IPS-18a (cell line): ENCODE data around the gene FOXP3.

Source experiments
- H3K27ac ChIP-seq: one replicate; pipeline ENCODE4 v1.5.1; 2013; ENCODE audit warnings: low read length
- H3K27me3 ChIP-seq: one replicate; pipeline ENCODE4 v1.6.1; 2013; ENCODE audit warnings: mild to moderate bottlenecking, low read length; ENCODE audit not compliant: control insufficient read depth, insufficient read depth
- H3K36me3 ChIP-seq: one replicate; pipeline ENCODE4 v1.6.1; 2013; ENCODE audit warnings: low read depth, low read length; ENCODE audit not compliant: control insufficient read depth
- H3K4me1 ChIP-seq: one replicate; pipeline ENCODE4 v1.6.1; 2013; ENCODE audit warnings: low read depth, low read length; ENCODE audit not compliant: control insufficient read depth
- H3K4me3 ChIP-seq: one replicate; pipeline ENCODE4 v1.5.1; 2013; ENCODE audit warnings: low read length
- H3K9ac ChIP-seq: one replicate; pipeline ENCODE4 v1.6.1; 2013; ENCODE audit warnings: mild to moderate bottlenecking, low read length, moderate library complexity
- H3K9me3 ChIP-seq: one replicate; pipeline ENCODE4 v1.6.1; 2013; ENCODE audit warnings: low read depth, low read length; ENCODE audit not compliant: control insufficient read depth

Gene FOXP3

DNA sequence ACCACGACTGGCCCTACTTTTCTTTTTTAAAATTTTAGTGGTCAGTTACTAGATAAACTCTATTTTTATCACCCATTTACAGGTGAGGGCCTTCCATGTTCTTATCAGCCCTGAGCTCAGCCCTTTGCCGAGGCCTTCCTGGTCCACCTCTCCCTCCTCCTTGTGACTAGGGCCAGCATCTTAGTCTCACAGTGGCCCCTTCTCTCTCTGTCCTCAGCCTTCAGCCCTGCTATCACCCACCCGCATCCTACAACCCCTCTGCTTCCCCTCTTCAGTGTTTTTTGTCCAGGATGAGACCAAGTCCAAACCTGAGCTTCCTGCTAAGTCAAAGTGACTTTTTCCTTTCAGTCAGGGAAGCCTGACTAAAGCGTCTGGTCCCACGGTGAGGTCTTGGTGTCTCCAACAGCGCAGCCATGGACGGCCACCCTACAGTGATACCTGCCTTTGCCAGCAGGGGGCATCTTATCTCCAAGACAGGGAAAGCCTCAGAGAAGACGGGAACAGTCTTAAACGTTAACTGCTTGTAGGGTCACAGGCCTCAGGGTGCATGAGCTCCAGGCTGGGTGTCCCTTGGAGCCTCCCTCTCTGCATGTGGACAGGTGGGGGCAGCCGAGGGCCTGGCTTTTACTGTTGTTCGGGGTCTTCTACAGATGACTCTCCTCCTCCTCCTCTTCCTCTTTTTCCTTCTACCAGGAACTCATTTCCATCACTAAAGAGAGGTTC is 27.3 kb upstream of the FOXP3 start:
- peaks cover 7% of the 10 kb centered on the region for H3K9me3 ChIP-seq
- H3K4me1 ChIP-seq, result no peaks in the 10 kb centered on the region
- H3K27ac ChIP-seq, result no peak overlapping the region
- no peaks in the 10 kb centered on the region for H3K27me3 ChIP-seq
- H3K4me3 ChIP-seq, result no peak overlapping the region
- no peak overlapping the region for H3K9ac ChIP-seq
- no peaks in the 10 kb centered on the region for H3K36me3 ChIP-seq

- Histone ChIP-seq H3K4me3 (no peak overlapping the region), H3K27me3 (no peaks in the 10 kb centered on the region), H3K9me3 (peaks cover 7% of the 10 kb centered on the region), H3K27ac (no peak overlapping the region), H3K36me3 (no peaks in the 10 kb centered on the region), H3K9ac (no peak overlapping the region), H3K4me1 (no peaks in the 10 kb centered on the region)
Observed at GRCh38 chrX:49290215-49290614, 25.7 kb upstream of the FOXP3 start.

DNA sequence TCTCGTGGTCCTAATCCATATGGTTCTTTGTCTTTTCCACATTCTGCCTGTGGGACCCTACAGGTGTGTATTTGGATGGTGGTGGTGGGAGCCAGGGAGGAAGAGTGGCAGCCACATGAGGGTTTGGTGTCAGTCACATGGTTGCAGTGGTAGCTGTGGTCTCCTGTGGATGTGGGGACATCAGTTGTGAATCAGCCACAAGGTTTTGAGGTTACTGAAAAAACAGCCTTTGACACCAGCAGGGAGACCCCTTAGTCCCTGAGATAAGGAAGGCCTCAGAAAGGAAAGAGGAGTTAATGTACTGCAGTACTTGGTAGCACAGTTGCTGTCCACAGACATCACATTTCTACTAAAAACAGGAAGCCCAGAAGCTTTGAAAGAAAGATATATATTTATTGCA is 23.2 kb upstream of the FOXP3 start:
- no peak overlapping the region for H3K4me3 ChIP-seq
- no peaks in the 10 kb centered on the region for H3K27me3 ChIP-seq
- H3K9ac ChIP-seq, result no peak overlapping the region
- no peak overlapping the region for H3K27ac ChIP-seq
- peaks cover 7% of the 10 kb centered on the region for H3K9me3 ChIP-seq
- H3K36me3 ChIP-seq, result no peaks in the 10 kb centered on the region
- no peaks in the 10 kb centered on the region for H3K4me1 ChIP-seq

GRCh38 chrX:49286581-49286980 is 22.1 kb upstream of the FOXP3 start:
- Histone ChIP-seq H3K9ac (no peak overlapping the region), H3K9me3 (peaks cover 4% of the 10 kb centered on the region), H3K27me3 (no peaks in the 10 kb centered on the region), H3K27ac (no peak overlapping the region), H3K4me1 (no peaks in the 10 kb centered on the region), H3K4me3 (no peak overlapping the region), H3K36me3 (no peaks in the 10 kb centered on the region)

- Histone ChIP-seq H3K9me3 (peaks cover 3% of the 10 kb centered on the region), H3K27ac (no peak overlapping the region), H3K4me3 (no peak overlapping the region), H3K27me3 (no peaks in the 10 kb centered on the region), H3K36me3 (no peaks in the 10 kb centered on the region), H3K4me1 (no peaks in the 10 kb centered on the region), H3K9ac (no peak overlapping the region)
Observed at GRCh38 chrX:49286136-49286535, 21.6 kb upstream of the FOXP3 start.

DNA sequence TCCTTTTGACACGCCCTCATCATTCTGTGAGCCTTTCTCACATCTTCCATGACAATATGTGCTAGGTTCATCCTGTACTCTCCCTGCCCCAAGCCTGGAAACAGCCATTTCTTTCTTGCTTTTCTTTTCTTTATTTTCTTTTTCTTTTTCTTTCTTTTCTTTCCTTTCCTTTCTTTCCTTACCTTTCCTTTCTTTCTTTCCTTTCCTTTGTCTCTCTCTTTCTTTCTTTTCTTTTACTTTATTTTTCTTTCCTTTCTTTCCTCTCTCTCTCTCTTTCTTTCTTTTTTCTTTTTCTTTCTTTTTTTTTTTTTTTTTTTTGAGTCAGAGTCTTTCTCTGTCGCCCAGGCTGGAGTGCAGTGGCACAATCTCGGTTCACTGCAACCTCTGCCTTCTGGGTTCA is 19.7 kb upstream of the FOXP3 start:
- peaks cover 3% of the 10 kb centered on the region for H3K9me3 ChIP-seq
- H3K9ac ChIP-seq, result no peak overlapping the region
- H3K27ac ChIP-seq, result no peak overlapping the region
- H3K36me3 ChIP-seq, result no peaks in the 10 kb centered on the region
- no peaks in the 10 kb centered on the region for H3K27me3 ChIP-seq
- no peak overlapping the region for H3K4me3 ChIP-seq
- no peaks in the 10 kb centered on the region for H3K4me1 ChIP-seq

GRCh38 chrX:49282647-49283011 is 18.1 kb upstream of the FOXP3 start:
- H3K4me1 ChIP-seq, result no peaks in the 10 kb centered on the region
- peaks cover 10% of the 10 kb centered on the region for H3K9me3 ChIP-seq
- no peaks in the 10 kb centered on the region for H3K27me3 ChIP-seq
- H3K9ac ChIP-seq, result no peak overlapping the region
- H3K27ac ChIP-seq, result no peak overlapping the region
- no peak overlapping the region for H3K4me3 ChIP-seq
- no peaks in the 10 kb centered on the region for H3K36me3 ChIP-seq

DNA sequence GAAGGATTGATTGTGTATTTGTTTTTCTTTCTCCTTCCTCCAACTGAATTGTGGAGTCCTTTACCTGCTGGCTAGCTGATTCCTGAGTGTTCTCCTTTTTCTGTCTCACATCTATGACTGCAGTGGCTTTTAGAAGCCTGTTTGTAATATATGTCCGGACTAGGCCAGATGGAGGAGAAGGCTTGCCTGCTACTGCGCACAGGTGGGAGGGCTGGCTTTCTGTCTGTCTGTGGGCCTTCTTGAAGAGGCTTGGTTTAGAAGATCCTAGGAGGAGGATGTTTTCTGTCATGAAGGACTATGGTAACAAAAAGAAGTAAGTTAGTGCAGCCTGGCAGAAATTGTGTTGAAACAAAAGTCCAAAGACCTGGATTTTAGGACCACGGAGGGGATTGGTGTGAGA is 13.6 kb upstream of the FOXP3 start:
- no peak overlapping the region for H3K9ac ChIP-seq
- no peak overlapping the region for H3K4me3 ChIP-seq
- H3K27me3 ChIP-seq, result no peaks in the 10 kb centered on the region
- peaks cover 14% of the 10 kb centered on the region for H3K9me3 ChIP-seq
- H3K27ac ChIP-seq, result no peak overlapping the region
- no peaks in the 10 kb centered on the region for H3K36me3 ChIP-seq
- H3K4me1 ChIP-seq, result no peaks in the 10 kb centered on the region

DNA sequence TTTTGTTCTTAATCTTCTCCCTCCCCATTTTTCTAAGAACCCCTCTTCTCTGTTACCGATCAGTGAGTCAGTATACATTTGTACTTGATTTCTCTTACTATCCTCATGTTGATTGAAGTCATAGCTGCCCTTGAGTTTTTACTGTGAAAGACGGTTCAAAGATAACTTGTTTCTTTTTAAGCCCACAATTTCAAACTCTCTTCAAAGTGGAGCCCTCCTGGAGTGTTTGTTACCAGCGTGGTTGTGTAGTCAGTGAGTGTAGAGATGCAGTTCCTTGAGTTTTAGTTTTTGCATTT is 13.0 kb upstream of the FOXP3 start:
- H3K9me3 ChIP-seq, result peaks cover 14% of the 10 kb centered on the region
- H3K4me1 ChIP-seq, result no peaks in the 10 kb centered on the region
- H3K9ac ChIP-seq, result no peak overlapping the region
- no peaks in the 10 kb centered on the region for H3K36me3 ChIP-seq
- H3K27me3 ChIP-seq, result no peaks in the 10 kb centered on the region
- H3K27ac ChIP-seq, result no peak overlapping the region
- H3K4me3 ChIP-seq, result no peak overlapping the region

- no peaks in the 10 kb centered on the region for H3K36me3 ChIP-seq
- no peaks in the 10 kb centered on the region for H3K4me1 ChIP-seq
- no peak overlapping the region for H3K4me3 ChIP-seq
- H3K27me3 ChIP-seq, result no peaks in the 10 kb centered on the region
- no peak overlapping the region for H3K27ac ChIP-seq
- no peak overlapping the region for H3K9ac ChIP-seq
- H3K9me3 ChIP-seq, result peaks cover 14% of the 10 kb centered on the region
Observed at GRCh38 chrX:49276671-49277534, 12.4 kb upstream of the FOXP3 start.

DNA sequence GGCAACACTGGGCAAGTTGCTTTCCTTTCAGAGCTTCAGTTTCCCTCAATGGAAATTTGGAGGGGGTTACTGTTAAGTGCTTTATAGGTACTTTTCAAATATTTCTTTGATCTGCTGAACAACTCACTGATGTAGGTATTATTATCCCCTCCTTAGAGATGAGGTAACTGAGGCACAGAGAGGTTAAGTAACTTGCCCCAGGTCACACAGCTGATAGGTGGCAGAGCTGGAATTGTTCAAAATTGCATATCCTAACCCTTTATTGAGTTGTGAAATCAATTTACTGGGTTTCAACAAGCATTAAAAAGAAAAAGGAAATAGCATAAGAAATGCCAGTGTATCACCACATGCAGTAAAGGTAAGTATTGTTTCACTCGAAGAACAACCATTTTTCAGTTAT is 11.7 kb upstream of the FOXP3 start:
- H3K9ac ChIP-seq, result no peak overlapping the region
- H3K9me3 ChIP-seq, result peaks cover 14% of the 10 kb centered on the region
- no peak overlapping the region for H3K4me3 ChIP-seq
- H3K4me1 ChIP-seq, result no peaks in the 10 kb centered on the region
- H3K27ac ChIP-seq, result no peak overlapping the region
- H3K27me3 ChIP-seq, result no peaks in the 10 kb centered on the region
- no peaks in the 10 kb centered on the region for H3K36me3 ChIP-seq

GRCh38 chrX:49273181-49273727 is 8.7 kb upstream of the FOXP3 start:
- Histone ChIP-seq H3K4me1 (peaks cover under 1% of the 10 kb centered on the region), H3K9me3 (peaks cover 8% of the 10 kb centered on the region), H3K9ac (no peak overlapping the region), H3K27ac (no peak overlapping the region), H3K36me3 (no peaks in the 10 kb centered on the region), H3K4me3 (no peak overlapping the region), H3K27me3 (no peaks in the 10 kb centered on the region)
